ENCODE measurements around the gene NME7.

- TF ChIP-seq CTCF (IDR thresholded peaks at IDR 0.05) (no peak), POLR2AphosphoS5 (IDR thresholded peaks at IDR 0.05; ENCODE audit: low read depth, low read length) (no peak), REST (IDR thresholded peaks at IDR 0.05; ENCODE audit: insufficient read depth in 1 of 2, low read depth in 2 of 2, low read length in 1 of 2) (no peak)
These were observed 265.0 kb downstream of the NME7 start for GRCh38 chr1:169102567-169102966.
